GM20000 (cell line): ENCODE measurements around the gene ENPP6.

ENCODE experiments used
- DNase-seq: peaks from one replicate; pipeline ENCODE4 v3.0.0; 2012; ENCODE audit warnings: low spot score
- CTCF ChIP-seq: IDR thresholded peaks from 2 replicates; pipeline ENCODE4 v1.5.1; 2012; ENCODE audit warnings: mild to moderate bottlenecking, control low read depth; ENCODE audit errors: extremely low read depth, missing control alignments

The ENPP6 gene

GRCh38 chr4:184112006-184112550 lies 105.6 kb downstream of the ENPP6 start:
- no peak for DNase-seq
- no peak for TF ChIP-seq CTCF

GRCh38 chr4:184111233-184111832 lies 106.3 kb downstream of the ENPP6 start:
- no peak for DNase-seq
- TF ChIP-seq CTCF: no peak

- no peak for DNase-seq
- no peak for TF ChIP-seq CTCF
These were observed 107.0 kb downstream of the ENPP6 start for GRCh38 chr4:184110452-184111224.

- DNase-seq: no peak
- TF ChIP-seq CTCF: no peak
These were observed 109.6 kb downstream of the ENPP6 start for GRCh38 chr4:184108006-184108501.

- no peak for TF ChIP-seq CTCF
- no peak for DNase-seq
These were observed 113.1 kb downstream of the ENPP6 start for GRCh38 chr4:184104419-184105101.

GRCh38 chr4:184103527-184104264 lies 114.0 kb downstream of the ENPP6 start:
- DNase-seq: no peak
- no peak for TF ChIP-seq CTCF

GRCh38 chr4:184102927-184103326 lies 114.7 kb downstream of the ENPP6 start:
- TF ChIP-seq CTCF: no peak
- DNase-seq: no peak
